RWPE1 (cell line): ENCODE results near the gene GRN.
"Not testable (repeated sequence)": the region's sequence is repeated elsewhere in the genome, so short reads cannot be mapped to it uniquely, and the experiment has no call there.

Experiments
- CTCF ChIA-PET: fragments of 350-600 bp; sonication (Branson Sonifier 250); formaldehyde crosslinking; extraction: SDS; loops from one replicate; lab custom pipeline; 2021; lab: Yijun Ruan, JAX
- POLR2A ChIA-PET: fragments of 400-600 bp; formaldehyde crosslinking; extraction: SDS; loops from one replicate; lab custom pipeline; 2020; ENCODE audit warnings: antibody characterized with exemption; ENCODE audit not compliant: low non-redundant PET; lab: Yijun Ruan, JAX
- DNase-seq: peaks from one replicate; pipeline ENCODE4 v3.0.0; 2012; ENCODE audit warnings: low spot score
- H3K27ac ChIP-seq: fragments of 450-650 bp; 2 replicates; pipeline ENCODE4 v1.5.1; 2017
- CTCF ChIP-seq: fragments of 450-650 bp; conservative IDR thresholded peaks from 2 replicates; pipeline ENCODE4 v1.5.1; 2017; ENCODE audit warnings: low read depth, mild to moderate bottlenecking

The GRN gene

GRCh38 chr17:44363613-44364159 is 18.6 kb downstream of the GRN start, which contains the start of gene FAM171A2:
Gene FAM171A2 (minus strand): TSS chr17:44363853. CDS start chr17:44363714, 139 bp downstream.
- ChIA-PET CTCF (interaction anchor here (0.6 to 1.9 kb wide), 14 partner anchors 8 to 417 kb away, joined by 3 to 19 read pairs (median 4); no protein-coding TSS in a partner anchor), POLR2A (no interaction called here)
- peak; percentile 56 for DNase-seq
- H3K27ac ChIP-seq: peak within 1 kb of the TSS; percentile 38
- peak; percentile 94 for TF ChIP-seq CTCF

- H3K27ac ChIP-seq, CTCF ChIA-PET, POLR2A ChIA-PET, DNase-seq: not testable (repeated sequence)
These were observed 19.9 kb downstream of the GRN start for GRCh38 chr17:44365051-44365450.

GRCh38 chr17:44367231-44367979 is 22.3 kb downstream of the GRN start:
- H3K27ac ChIP-seq: no peak overlapping the region
- no peak for TF ChIP-seq CTCF
- no peak for DNase-seq
- ChIA-PET CTCF (interaction anchor here (0.5 kb wide), 1 partner anchor 267 kb away, joined by 6 read pairs; no protein-coding TSS in a partner anchor), POLR2A (no interaction called here)

GRCh38 chr17:44368391-44369243 is 23.5 kb downstream of the GRN start:
- POLR2A ChIA-PET, CTCF ChIA-PET, H3K27ac ChIP-seq, DNase-seq: not testable (repeated sequence)

GRCh38 chr17:44369414-44370023 is 24.4 kb downstream of the GRN start:
- H3K27ac ChIP-seq, CTCF ChIA-PET, POLR2A ChIA-PET, DNase-seq: not testable (repeated sequence)

DNA sequence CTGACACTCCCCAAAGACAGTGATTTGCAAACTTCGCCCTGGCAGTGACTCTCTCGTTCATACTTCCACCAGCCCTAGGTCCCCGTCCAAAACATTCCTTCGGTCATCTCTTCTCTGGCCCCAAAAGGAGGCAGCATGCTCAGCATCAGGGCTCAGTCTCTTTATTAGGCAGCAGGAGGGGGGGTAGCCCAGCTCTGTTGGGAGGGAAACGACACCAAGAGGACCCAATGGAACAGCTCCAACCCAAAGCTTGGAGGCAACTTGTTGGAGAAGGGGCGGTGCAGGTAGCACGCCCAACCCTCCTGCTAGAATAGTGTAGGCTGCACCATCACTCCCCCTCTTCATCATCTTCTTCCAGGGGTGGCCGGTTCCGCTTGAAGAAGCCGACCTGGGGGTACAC is 26.9 kb downstream of the GRN start:
- TF ChIP-seq CTCF: no peak
- ChIA-PET CTCF (interaction anchor here (0.7 kb wide), 1 partner anchor 9 kb away, joined by 3 read pairs; the partner anchor contains the start of gene FAM171A2), POLR2A (no interaction called here)
- H3K27ac ChIP-seq: no peak overlapping the region
- no peak for DNase-seq

DNA sequence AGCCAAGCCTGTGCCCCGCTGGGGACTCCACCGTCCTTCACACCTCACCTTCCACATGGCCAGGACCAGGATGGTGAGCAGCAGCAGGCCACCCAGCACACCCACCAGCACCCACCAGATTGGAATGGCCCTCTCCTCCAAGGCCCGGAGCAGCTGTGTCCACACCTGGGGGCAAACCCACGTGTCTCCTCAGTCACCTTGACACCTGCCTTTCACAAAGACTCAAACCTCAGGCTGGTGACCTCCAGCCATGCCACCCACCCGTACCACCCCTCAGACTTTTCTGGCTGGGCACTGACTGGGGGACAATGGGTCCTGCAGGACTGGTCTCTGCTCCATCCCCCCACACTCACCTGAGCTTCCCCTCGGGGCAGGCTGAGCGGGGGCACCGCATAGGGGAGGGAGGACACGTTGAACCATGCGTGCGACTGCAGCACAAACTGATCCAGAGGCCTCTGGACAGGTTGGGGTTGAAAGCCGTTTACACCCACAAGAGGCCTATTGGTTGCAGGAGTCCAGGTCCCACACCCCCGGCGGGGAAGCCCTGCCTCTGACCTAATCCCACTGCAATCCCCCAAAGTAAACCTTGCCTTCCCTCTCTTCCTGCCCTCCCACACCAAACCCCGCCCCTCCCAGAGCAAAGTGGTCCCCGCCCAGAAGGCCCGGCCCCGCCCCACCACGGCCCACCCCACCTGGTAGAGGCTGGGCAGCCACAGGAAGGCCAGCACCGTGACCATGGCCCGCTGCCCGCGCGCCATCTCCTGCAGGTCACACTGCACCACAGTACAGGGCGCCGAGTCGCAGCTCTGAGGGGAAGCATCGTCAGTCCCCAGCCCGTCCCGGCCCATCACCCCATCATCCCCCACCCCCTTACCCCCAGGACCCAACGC is 29.4 kb downstream of the GRN start:
- H3K27ac ChIP-seq: no peak overlapping the region
- TF ChIP-seq CTCF: no peak
- ChIA-PET POLR2A (no interaction called here), CTCF (no interaction called here)
- DNase-seq: no peak
